Measurements from ENCODE around the gene ACTN1. TPM values are rescaled to one million over a fixed set of nuclear protein-coding genes. Genes with fewer than 3 reads are reported as not detected.
A peak's percentile ranks its signal among the peaks of the same experiment; 100 is the strongest.

Gene ACTN1
- total RNA-seq, 1 donor from 2014 or later, result 130 TPM

DNA sequence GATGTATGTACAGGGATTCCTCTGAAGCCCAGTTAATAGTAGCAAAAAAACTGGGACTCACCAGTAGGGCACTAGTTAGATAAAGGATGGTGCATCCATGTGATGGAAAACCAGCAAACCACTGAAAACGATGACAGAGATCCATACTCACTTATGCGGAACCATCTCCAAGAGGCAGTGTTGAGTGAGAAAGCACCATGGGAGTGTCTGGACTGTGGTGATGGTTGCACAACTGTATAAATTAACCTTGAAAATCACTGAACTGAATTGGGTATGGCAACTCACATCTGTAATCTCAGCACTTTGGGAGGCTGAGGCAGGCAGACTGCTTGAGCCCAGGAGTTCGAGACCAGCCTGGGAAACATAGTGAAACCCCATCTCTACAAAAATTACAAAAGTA, 132.6 kb downstream of the ACTN1 start:
- Mint-ChIP-seq H3K36me3 (ENCODE audit: low read depth, unreplicated experiment) (peaks cover 4% of the 10 kb centered on the region), H3K9me3 (ENCODE audit: unreplicated experiment) (no peaks in the 10 kb centered on the region), H3K4me3 (ENCODE audit: unreplicated experiment) (no peak overlapping the region), H3K27me3 (ENCODE audit: unreplicated experiment) (peaks cover 4% of the 10 kb centered on the region), H3K4me1 (ENCODE audit: unreplicated experiment) (peaks cover 8% of the 10 kb centered on the region), H3K27ac (ENCODE audit: unreplicated experiment) (no peak overlapping the region)
- TF ChIP-seq, protein P1, sequence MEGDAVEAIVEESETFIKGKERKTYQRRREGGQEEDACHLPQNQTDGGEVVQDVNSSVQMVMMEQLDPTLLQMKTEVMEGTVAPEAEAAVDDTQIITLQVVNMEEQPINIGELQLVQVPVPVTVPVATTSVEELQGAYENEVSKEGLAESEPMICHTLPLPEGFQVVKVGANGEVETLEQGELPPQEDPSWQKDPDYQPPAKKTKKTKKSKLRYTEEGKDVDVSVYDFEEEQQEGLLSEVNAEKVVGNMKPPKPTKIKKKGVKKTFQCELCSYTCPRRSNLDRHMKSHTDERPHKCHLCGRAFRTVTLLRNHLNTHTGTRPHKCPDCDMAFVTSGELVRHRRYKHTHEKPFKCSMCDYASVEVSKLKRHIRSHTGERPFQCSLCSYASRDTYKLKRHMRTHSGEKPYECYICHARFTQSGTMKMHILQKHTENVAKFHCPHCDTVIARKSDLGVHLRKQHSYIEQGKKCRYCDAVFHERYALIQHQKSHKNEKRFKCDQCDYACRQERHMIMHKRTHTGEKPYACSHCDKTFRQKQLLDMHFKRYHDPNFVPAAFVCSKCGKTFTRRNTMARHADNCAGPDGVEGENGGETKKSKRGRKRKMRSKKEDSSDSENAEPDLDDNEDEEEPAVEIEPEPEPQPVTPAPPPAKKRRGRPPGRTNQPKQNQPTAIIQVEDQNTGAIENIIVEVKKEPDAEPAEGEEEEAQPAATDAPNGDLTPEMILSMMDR (IDR thresholded peaks at IDR 0.05; ENCODE audit: unreplicated experiment), result no peak
- DNase-seq (ENCODE audit: low spot score), result no peak

- Mint-ChIP-seq H3K9me3 (ENCODE audit: unreplicated experiment) (no peaks in the 10 kb centered on the region), H3K4me3 (ENCODE audit: unreplicated experiment) (peak overlapping the region; percentile 68), H3K27me3 (ENCODE audit: unreplicated experiment) (peaks cover 4% of the 10 kb centered on the region), H3K36me3 (ENCODE audit: low read depth, unreplicated experiment) (peaks cover 9% of the 10 kb centered on the region), H3K4me1 (ENCODE audit: unreplicated experiment) (peaks cover 8% of the 10 kb centered on the region), H3K27ac (ENCODE audit: unreplicated experiment) (no peak overlapping the region)
- DNase-seq (ENCODE audit: low spot score), result no peak
- TF ChIP-seq, protein P1 (IDR thresholded peaks at IDR 0.05; ENCODE audit: unreplicated experiment), result no peak
These were observed 134.9 kb downstream of the ACTN1 start for GRCh38 chr14:68844210-68844545.

DNA sequence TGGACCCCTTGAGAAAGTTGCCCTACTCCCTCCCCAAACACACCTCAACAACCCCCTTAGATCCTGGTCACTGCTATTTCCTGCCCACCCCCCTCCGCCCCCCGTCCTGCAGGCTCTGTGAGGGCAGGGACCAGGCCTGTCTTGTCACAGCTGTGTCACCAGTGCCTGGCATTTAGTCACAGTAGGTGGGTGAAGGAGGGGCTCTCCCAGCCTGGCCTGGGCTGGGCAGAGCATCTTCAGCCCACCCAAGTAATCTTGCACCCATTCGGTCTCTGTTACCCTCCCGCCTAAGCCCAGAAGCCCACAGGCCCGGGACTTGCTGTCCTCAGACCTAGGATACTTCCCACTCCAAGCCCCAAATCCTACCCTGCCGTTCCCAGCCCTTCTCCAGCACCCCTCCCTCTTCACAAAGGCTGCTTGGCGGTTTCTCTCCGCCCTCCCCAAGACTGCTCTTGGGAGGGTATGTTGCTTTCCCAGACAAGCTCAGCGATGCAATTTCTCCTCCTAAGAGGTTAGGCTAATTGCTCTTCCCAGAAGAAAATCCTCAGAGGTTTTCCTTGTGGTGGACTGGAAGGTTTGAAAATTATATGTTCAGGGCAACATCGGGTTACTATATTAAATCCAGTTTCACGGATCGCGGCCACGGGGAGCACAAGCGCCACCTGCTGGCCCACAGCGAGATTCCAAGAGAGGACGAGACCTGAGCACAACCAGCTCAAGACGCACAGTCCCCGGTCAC, 135.5 kb downstream of the ACTN1 start:
- H3K27ac Mint-ChIP-seq (ENCODE audit: unreplicated experiment), result no peak overlapping the region
- DNase-seq (ENCODE audit: low spot score), result peak; percentile 74
- H3K36me3 Mint-ChIP-seq (ENCODE audit: low read depth, unreplicated experiment), result peaks cover 12% of the 10 kb centered on the region
- peaks cover 8% of the 10 kb centered on the region for H3K4me1 Mint-ChIP-seq (ENCODE audit: unreplicated experiment)
- H3K4me3 Mint-ChIP-seq (ENCODE audit: unreplicated experiment), result peak overlapping the region; percentile 68
- TF ChIP-seq, protein P1 (IDR thresholded peaks at IDR 0.05; ENCODE audit: unreplicated experiment), result peak; percentile 84
- H3K9me3 Mint-ChIP-seq (ENCODE audit: unreplicated experiment), result no peaks in the 10 kb centered on the region
- H3K27me3 Mint-ChIP-seq (ENCODE audit: unreplicated experiment), result peaks cover 4% of the 10 kb centered on the region

GRCh38 chr14:68842298-68842697, 136.8 kb downstream of the ACTN1 start:
- peaks cover 13% of the 10 kb centered on the region for H3K36me3 Mint-ChIP-seq (ENCODE audit: low read depth, unreplicated experiment)
- H3K4me1 Mint-ChIP-seq (ENCODE audit: unreplicated experiment), result peaks cover 8% of the 10 kb centered on the region
- DNase-seq (ENCODE audit: low spot score), result no peak
- TF ChIP-seq, protein P1 (IDR thresholded peaks at IDR 0.05; ENCODE audit: unreplicated experiment), result no peak
- H3K27ac Mint-ChIP-seq (ENCODE audit: unreplicated experiment), result no peak overlapping the region
- peaks cover 4% of the 10 kb centered on the region for H3K27me3 Mint-ChIP-seq (ENCODE audit: unreplicated experiment)
- H3K4me3 Mint-ChIP-seq (ENCODE audit: unreplicated experiment), result no peak overlapping the region
- H3K9me3 Mint-ChIP-seq (ENCODE audit: unreplicated experiment), result no peaks in the 10 kb centered on the region

GRCh38 chr14:68841016-68841809, 137.9 kb downstream of the ACTN1 start:
- Mint-ChIP-seq H3K27ac (ENCODE audit: unreplicated experiment) (no peak overlapping the region), H3K36me3 (ENCODE audit: low read depth, unreplicated experiment) (peaks cover 16% of the 10 kb centered on the region), H3K4me3 (ENCODE audit: unreplicated experiment) (no peak overlapping the region), H3K9me3 (ENCODE audit: unreplicated experiment) (peaks cover 5% of the 10 kb centered on the region), H3K27me3 (ENCODE audit: unreplicated experiment) (peaks cover 4% of the 10 kb centered on the region), H3K4me1 (ENCODE audit: unreplicated experiment) (peaks cover 8% of the 10 kb centered on the region)
- no peak for DNase-seq (ENCODE audit: low spot score)
- TF ChIP-seq, protein P1 (IDR thresholded peaks at IDR 0.05; ENCODE audit: unreplicated experiment), result no peak
